NCI-H1436 (cell line): Measurements from ENCODE around the gene PSD2.

Experiments
- DNase-seq: peaks from one replicate; lab custom pipeline; 2025; lab: John Stamatoyannopoulos, UW

PSD2 gene

GRCh38 chr5:139763280-139763929, 32.2 kb upstream of the PSD2 start:
- no peak for DNase-seq

DNA sequence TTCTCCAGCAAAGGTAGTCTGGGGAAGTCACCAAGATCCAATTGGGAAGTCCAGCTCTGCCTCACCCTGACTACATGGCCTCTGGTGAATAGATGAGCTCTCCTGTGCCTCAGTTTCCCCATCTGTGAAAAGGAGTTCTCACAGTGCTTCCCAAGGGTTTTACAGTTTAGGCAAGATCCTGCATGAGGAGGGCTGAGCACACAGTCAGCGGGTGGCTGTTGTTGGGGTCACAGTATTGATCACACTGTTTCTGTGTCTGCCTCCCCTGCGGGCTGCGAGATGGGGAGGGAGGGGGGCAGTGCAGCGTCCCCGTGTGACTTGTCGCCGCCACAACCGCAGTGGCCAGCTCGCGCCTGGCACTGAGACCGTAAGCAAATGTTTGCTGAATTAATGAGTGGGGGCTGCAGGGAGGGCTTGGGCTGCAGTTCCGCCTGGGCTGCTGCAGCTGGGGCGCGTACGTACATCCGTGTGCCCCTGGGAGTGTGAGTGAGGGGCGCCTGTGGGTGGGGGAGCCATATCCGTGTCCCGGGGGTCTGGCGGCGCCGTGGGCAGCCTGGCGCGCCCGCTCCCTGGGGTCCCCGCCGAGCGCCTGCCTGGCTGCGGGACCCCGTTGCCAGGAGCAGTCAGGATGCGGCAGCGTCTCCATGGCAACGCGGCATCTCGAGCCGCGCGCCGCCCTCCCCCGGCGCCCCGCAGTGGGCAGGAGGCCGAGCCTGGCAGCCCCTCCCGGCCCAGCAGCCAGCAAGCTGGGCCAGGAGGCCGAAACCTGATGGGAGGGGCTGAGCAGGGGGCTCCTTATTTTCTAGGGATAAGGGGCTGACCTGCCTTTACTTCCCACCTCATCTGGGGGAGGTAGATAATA, 31.4 kb upstream of the PSD2 start:
- peak; percentile 62 for DNase-seq

DNA sequence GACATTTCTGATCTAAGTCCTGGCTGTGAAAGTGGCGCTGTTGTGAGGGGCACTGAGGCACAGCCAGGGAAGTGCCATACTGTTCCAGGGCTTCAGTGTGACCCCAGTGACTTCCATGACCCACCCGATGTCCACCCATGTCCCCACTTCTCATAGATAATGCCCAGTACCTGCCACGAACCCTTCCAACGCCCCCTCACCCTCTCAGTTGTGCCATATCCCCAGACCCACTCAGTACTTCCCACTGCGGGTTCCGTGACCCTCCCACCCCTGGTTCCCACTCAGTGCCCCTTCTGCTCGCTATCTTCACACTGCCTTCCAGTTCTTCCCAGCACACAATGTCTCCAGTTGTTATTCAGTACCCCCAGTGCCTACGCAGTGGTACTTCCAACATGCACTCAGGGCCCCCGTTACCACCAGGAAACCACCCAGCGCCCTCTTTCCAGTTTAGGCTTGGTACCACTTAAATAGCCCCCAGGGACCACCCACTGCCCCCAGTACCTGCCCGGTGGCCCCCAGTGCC, 30.7 kb upstream of the PSD2 start:
- DNase-seq: no peak

GRCh38 chr5:139765409-139766217, 30.0 kb upstream of the PSD2 start:
- peak; percentile 78 for DNase-seq

GRCh38 chr5:139767960-139768359, 27.6 kb upstream of the PSD2 start:
- no peak for DNase-seq

- DNase-seq: no peak
Observed at GRCh38 chr5:139768807-139769465, 26.7 kb upstream of the PSD2 start.

DNA sequence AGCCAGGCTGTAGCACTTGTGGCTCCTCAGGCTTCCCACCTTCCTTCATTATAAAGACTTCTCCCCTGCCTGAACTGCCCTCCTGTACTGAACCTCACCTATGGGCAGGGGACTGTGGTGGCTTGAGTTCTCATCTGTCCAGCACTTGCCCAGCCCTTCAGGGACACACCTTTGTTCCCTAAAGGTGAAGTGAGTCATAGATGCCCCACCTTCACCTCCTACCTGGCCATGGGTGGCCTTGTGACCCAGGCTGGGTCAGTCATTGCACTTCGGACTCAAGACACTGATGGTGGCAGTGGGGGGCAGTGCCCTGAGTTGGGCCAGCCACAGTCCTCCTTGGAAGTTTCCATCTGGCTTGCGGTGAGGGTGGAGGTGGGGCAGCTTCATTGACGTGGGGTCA, 26.1 kb upstream of the PSD2 start:
- no peak for DNase-seq

DNA sequence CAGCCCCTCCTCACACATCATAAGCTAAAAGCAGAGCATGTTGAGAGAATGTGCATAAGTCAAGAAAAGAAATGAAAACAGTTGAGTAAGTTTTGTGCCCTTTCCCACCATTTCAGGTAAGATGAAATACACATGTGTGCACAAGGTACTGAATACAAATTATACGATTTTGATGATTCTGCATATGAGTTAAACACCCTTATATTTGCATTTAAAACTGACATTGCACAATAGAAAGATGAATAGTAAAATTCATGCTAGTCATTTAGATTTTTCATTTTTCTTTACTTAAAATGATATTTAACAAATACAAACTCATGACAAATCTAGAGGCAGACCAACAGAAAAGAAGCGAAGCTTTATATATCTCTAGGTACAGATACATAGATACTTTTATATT, 24.9 kb upstream of the PSD2 start:
- DNase-seq: no peak

DNA sequence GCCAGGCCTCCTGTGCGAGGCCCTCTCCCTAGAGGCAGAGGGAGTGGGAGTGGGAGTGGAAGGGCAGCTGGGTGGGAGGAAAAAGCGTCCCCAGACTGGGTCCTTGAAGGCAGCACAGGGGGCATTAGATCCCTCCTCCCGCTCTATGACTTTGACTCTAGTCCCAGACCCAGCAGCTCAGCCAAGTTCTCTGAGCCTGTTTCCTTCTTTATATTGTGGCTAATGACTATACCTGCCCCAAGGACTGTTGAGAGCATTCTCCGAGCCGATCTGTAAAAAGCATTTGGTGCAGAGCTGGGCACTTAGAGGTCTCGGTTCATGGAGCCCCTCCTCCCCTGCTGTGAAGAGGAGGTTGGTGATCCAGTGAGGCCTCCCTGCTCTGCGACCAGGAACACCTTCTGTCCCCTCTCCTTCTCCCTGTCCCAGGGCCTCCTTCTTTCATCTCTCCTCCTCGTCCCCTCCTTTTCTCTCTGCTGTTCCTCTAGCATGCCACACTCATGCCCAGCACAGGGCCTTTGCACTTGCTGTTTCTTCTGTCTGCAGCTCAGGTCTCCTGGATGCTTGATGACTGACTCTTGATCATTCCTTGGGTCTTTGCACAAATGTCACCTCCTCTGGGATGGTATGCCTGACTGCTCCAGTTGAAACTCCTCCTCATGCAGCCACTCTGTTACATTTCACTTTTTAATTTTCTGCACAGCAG, 23.4 kb upstream of the PSD2 start:
- no peak for DNase-seq

- no peak for DNase-seq
Observed at GRCh38 chr5:139772927-139773690, 22.5 kb upstream of the PSD2 start.

DNA sequence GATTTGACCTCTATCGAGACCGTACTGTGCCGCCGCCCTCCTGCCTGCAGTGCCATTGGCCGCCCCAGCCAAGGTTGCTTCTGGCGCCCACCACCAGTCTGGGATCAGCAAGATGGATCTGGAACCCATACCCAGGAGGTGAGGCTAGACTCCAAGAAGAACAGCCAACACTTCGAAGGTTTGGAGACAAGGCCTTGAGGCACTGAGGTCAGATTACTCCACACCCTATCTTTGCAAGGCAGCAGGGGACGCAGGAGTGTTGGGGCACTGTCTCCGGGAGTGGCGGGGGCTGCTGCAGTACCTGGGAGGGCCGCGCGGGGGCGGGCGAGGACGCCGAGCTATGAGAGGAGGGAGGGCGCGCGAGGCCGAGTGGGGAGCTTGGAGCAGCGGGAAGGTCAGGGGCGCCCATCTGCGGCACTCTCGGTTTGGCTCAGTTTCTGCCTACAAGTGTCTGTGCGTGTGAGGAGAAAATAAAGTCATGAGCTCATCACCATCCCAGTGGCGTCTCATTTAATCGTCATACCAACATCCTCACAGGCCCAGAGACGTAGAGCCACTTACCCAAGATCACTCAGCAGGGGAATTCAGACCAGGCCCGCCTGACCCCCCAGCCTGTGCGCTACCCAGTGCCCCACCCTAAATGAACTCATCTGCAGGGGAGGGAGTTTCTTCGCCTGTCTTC, 20.5 kb upstream of the PSD2 start:
- DNase-seq: peak; percentile 53

DNA sequence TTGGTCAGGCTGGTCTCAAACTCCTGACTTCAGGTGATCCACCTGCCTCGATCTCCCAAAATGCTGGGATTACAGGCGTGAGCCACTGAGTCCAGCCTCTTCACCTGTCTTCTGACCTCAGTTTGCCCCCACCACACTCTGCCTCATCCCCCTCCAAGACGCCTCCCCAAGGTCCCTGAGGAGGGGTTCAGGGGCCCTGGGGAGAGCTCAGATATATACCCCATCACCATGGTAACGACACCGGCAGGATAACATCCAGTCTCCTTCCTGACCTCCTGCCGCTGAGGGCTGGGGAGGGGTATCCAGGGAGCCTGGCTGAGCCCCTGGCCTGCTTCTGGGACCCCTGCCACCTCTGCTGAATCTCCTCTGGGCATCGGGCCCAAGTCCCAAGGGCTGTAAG, 19.7 kb upstream of the PSD2 start:
- no peak for DNase-seq

- DNase-seq: no peak
Observed at GRCh38 chr5:139776861-139777260, 18.7 kb upstream of the PSD2 start.

- DNase-seq: no peak
Observed at GRCh38 chr5:139783436-139783965, 12.1 kb upstream of the PSD2 start.

DNA sequence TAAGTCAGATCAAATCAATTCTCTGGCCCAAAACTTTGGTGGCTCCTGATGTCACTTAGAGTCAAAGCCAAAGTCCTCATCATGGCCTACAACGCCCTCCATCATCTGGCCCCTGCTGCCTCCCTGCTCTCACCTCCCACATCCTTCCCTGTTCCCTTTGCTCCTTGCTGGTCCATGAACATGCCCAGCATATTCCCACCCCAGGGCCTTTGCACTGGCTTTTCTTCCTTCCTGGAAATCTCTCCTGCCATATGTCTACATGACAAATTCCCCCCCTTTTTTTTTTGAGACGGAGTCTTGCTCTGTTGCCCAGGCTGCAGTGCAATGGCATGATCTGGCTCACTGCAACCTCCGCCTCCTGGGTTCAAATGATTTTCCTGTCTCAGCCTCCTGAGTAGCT, 11.1 kb upstream of the PSD2 start:
- DNase-seq: no peak

DNA sequence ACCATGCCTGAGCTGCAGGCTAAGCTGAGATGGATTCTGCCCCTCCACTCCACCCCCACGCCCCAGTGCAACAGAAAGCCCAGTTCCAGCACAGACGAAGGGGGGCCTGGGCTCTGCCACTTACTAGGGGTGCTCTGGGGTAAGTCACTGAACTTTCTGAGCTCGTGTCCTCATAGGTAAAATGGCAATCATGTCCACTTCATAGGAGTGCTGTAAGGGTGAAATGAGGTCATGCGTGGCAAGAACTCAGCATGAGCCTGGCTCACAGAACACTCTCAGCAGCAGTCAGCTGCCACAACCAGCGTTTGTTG, 8.4 kb upstream of the PSD2 start:
- no peak for DNase-seq

- peak; percentile 68 for DNase-seq
Observed at GRCh38 chr5:139787568-139788293, 7.9 kb upstream of the PSD2 start.

DNA sequence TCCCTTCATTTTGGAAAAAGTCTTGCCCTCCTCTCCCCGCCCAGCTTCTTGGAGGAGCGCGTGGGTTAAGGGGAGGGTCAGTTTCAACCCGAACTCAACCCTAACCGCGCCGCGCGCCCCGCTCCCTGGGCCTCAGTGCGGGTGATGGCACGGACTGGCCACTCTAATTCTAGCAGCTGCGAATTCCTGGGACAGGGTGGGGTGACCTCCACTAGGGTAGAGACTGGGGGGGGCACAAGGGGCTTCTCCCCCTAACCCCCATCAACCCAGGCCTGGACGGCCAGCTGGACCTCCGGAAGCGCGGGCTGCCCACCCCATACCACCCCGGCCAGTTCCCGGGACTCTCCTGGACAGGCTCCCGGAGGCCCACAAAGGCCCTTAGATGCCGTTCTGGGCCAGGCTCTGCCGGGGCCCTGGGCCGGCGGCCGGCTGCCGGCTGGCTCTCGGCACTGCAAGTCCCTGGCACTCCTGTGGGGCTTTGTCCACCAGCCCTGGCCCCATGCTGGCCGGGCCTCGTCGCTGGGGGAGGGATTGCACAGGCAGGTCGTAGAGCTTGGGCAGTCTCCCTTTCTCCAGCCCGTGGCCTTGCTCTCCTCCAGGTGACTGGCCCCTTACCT, 7.2 kb upstream of the PSD2 start:
- DNase-seq: no peak
